Activated CD4-positive, alpha-beta memory T cell treated with anti-CD3 and anti-CD28 coated beads for 36 hours (primary cell): ENCODE measurements around the gene MYLK4. TPM values are rescaled to one million over a fixed set of nuclear protein-coding genes. Genes with fewer than 3 reads are reported as not detected.

Experiments used
- CTCF ChIA-PET: fragments of 350-600 bp; sonication (Branson Sonifier 250); formaldehyde crosslinking; loops from one replicate; lab custom pipeline; 2021; ENCODE audit warnings: antibody characterized with exemption, inconsistent platforms; lab: Charles Lee
- POLR2A ChIA-PET: fragments of 350-600 bp; sonication (Branson Sonifier 250); formaldehyde crosslinking; loops from one replicate; lab custom pipeline; 2021; ENCODE audit warnings: antibody characterized with exemption; lab: Charles Lee
- DNase-seq: peaks from one replicate; pipeline ENCODE4 v3.0.0-alpha.2; 2020
- H3K27ac Mint-ChIP-seq: one replicate; pipeline ENCODE4 v1.8.0; 2021; ENCODE audit warnings: mixed read lengths
- H3K27me3 Mint-ChIP-seq: one replicate; pipeline ENCODE4 v1.8.0; 2021; ENCODE audit warnings: mixed read lengths
- H3K36me3 Mint-ChIP-seq: one replicate; pipeline ENCODE4 v1.8.0; 2021; ENCODE audit warnings: mixed read lengths
- H3K4me1 Mint-ChIP-seq: one replicate; pipeline ENCODE4 v1.8.0; 2021; ENCODE audit warnings: low read depth, mixed read lengths
- H3K4me3 Mint-ChIP-seq: one replicate; pipeline ENCODE4 v1.8.0; 2021; ENCODE audit warnings: mild to moderate bottlenecking, mixed read lengths
- H3K9me3 Mint-ChIP-seq: one replicate; pipeline ENCODE4 v1.8.0; 2021; ENCODE audit warnings: mixed read lengths
- intact Hi-C: fragments of 100-400 bp; cut with micrococcal nuclease; formaldehyde crosslinking; loops from one replicate; pipeline ENCODE4 v1.15.1; 2023
- total RNA-seq, 2 experiments: library from RNA; stranded (reverse); gene quantifications; one replicate each; pipeline ENCODE4 v1.2.3, GENCODE V29; 2021

Gene MYLK4
- total RNA-seq, 2 experiments from 2014 or later, result 0.05 to 0.07 TPM

- H3K4me1 Mint-ChIP-seq, result peaks cover 11% of the 10 kb centered on the region
- H3K27me3 Mint-ChIP-seq, result peaks cover 2% of the 10 kb centered on the region
- H3K36me3 Mint-ChIP-seq, result no peaks in the 10 kb centered on the region
- intact Hi-C loops, result no loop called here
- DNase-seq, result peak; percentile 74
- no peak overlapping the region for H3K4me3 Mint-ChIP-seq
- H3K27ac Mint-ChIP-seq, result no peak overlapping the region
- POLR2A ChIA-PET, result no interaction called here
- H3K9me3 Mint-ChIP-seq, result no peaks in the 10 kb centered on the region
- CTCF ChIA-PET, result interaction anchor here (1.1 to 2.3 kb wide), 4 partner anchors 16 to 1137 kb away, joined by 4 to 25 read pairs (median 8); partner anchors contain the start of genes MYLK4 and WRNIP1
These were observed 17.4 kb downstream of the MYLK4 start for GRCh38 chr6:2733324-2733723.

- ChIA-PET CTCF (interaction anchor here (1.1 to 2.3 kb wide), 4 partner anchors 17 to 1136 kb away, joined by 4 to 25 read pairs (median 8); partner anchors contain the start of genes MYLK4 and WRNIP1), POLR2A (no interaction called here)
- Mint-ChIP-seq H3K9me3 (no peaks in the 10 kb centered on the region), H3K27ac (no peak overlapping the region), H3K27me3 (peaks cover 2% of the 10 kb centered on the region), H3K4me3 (no peak overlapping the region), H3K36me3 (no peaks in the 10 kb centered on the region), H3K4me1 (peaks cover 7% of the 10 kb centered on the region)
- DNase-seq, result no peak
- intact Hi-C loops, result no loop called here
These were observed 18.1 kb downstream of the MYLK4 start for GRCh38 chr6:2732503-2733089.

GRCh38 chr6:2731281-2731909 is 19.3 kb downstream of the MYLK4 start:
- peaks cover 5% of the 10 kb centered on the region for H3K4me1 Mint-ChIP-seq
- ChIA-PET POLR2A (no interaction called here), CTCF (interaction anchor here (2.3 kb wide), 1 partner anchor 18 kb away, joined by 25 read pairs; the partner anchor contains the start of gene MYLK4)
- H3K4me3 Mint-ChIP-seq, result no peak overlapping the region
- no peak overlapping the region for H3K27ac Mint-ChIP-seq
- no peaks in the 10 kb centered on the region for H3K9me3 Mint-ChIP-seq
- DNase-seq, result no peak
- peaks cover 4% of the 10 kb centered on the region for H3K27me3 Mint-ChIP-seq
- intact Hi-C loops, result no loop called here
- no peaks in the 10 kb centered on the region for H3K36me3 Mint-ChIP-seq

GRCh38 chr6:2730353-2731107 is 20.2 kb downstream of the MYLK4 start:
- Mint-ChIP-seq H3K27ac (no peak overlapping the region), H3K36me3 (no peaks in the 10 kb centered on the region), H3K4me3 (no peak overlapping the region), H3K27me3 (peaks cover 4% of the 10 kb centered on the region), H3K4me1 (peaks cover 5% of the 10 kb centered on the region), H3K9me3 (no peaks in the 10 kb centered on the region)
- intact Hi-C loops, result no loop called here
- ChIA-PET POLR2A (no interaction called here), CTCF (no interaction called here)
- DNase-seq, result no peak

- intact Hi-C loops, result no loop called here
- Mint-ChIP-seq H3K4me1 (peaks cover 5% of the 10 kb centered on the region), H3K4me3 (no peak overlapping the region), H3K9me3 (no peaks in the 10 kb centered on the region), H3K27me3 (peaks cover 4% of the 10 kb centered on the region), H3K27ac (no peak overlapping the region), H3K36me3 (no peaks in the 10 kb centered on the region)
- DNase-seq, result no peak
- ChIA-PET CTCF (no interaction called here), POLR2A (no interaction called here)
These were observed 20.8 kb downstream of the MYLK4 start for GRCh38 chr6:2729921-2730320.

DNA sequence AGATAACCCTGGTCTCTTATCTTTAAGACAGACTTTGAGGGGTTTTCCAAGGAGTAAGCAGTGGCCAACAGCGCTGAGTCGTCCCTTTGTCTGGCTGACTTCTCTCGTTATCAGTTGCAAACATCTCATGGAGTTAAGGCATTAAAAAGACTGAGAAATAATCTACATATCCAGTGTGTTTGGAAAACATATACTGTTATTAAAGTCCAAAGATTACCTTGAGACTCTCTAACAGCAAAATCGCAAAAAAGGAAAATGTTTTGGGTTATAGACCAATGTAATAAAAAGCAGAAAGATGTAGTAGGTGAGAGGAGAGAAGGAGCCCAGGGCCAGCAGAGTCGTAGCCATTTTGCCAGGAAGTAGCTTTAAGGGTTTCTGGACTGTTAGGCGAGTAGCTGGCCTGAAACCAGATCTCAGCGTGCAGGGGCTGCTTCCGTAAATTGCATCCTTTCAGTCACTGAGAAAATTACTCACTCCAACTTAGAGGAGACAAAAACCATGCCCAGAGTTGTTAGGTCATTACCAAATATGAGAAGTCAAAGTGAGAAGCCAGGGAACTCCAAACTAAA is 24.6 kb downstream of the MYLK4 start:
- no peak overlapping the region for H3K4me3 Mint-ChIP-seq
- no peaks in the 10 kb centered on the region for H3K4me1 Mint-ChIP-seq
- H3K36me3 Mint-ChIP-seq, result peaks cover 1% of the 10 kb centered on the region
- DNase-seq, result no peak
- ChIA-PET CTCF (interaction anchor here (0.9 kb wide), 1 partner anchor 12 kb away, joined by 3 read pairs; no protein-coding TSS in a partner anchor), POLR2A (no interaction called here)
- intact Hi-C loops, result no loop called here
- H3K27me3 Mint-ChIP-seq, result peaks cover 4% of the 10 kb centered on the region
- H3K9me3 Mint-ChIP-seq, result peaks cover 13% of the 10 kb centered on the region
- H3K27ac Mint-ChIP-seq, result no peak overlapping the region

- ChIA-PET CTCF (interaction anchor here (0.9 kb wide), 1 partner anchor 13 kb away, joined by 3 read pairs; no protein-coding TSS in a partner anchor), POLR2A (no interaction called here)
- no peaks in the 10 kb centered on the region for H3K4me1 Mint-ChIP-seq
- DNase-seq, result no peak
- peaks cover 1% of the 10 kb centered on the region for H3K36me3 Mint-ChIP-seq
- H3K4me3 Mint-ChIP-seq, result no peak overlapping the region
- no peak overlapping the region for H3K27ac Mint-ChIP-seq
- intact Hi-C loops, result no loop called here
- peaks cover 4% of the 10 kb centered on the region for H3K27me3 Mint-ChIP-seq
- peaks cover 13% of the 10 kb centered on the region for H3K9me3 Mint-ChIP-seq
These were observed 25.2 kb downstream of the MYLK4 start for GRCh38 chr6:2725364-2725988.

DNA sequence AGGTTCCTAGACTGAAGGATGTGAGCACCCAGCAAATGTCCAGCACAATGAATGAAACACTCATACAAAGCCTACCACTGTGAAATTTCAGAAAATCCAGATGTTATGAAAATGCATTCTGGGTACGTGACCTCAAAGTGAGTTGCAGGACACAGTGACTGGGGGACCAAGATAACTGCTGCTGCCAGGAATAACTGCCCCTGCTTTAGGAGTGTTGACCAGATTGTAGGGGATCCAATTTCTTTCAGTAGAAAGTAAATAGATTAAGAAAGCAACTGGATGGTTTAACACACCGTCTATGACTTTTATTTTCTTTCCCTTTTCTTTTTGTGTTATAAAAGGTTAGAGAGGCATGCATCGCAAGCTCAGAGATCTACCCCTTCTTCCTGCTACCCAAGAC is 29.5 kb downstream of the MYLK4 start:
- peaks cover 1% of the 10 kb centered on the region for H3K36me3 Mint-ChIP-seq
- no peak for DNase-seq
- H3K9me3 Mint-ChIP-seq, result peaks cover 13% of the 10 kb centered on the region
- ChIA-PET POLR2A (no interaction called here), CTCF (no interaction called here)
- intact Hi-C loops, result no loop called here
- H3K27ac Mint-ChIP-seq, result no peak overlapping the region
- no peak overlapping the region for H3K4me3 Mint-ChIP-seq
- no peaks in the 10 kb centered on the region for H3K4me1 Mint-ChIP-seq
- no peaks in the 10 kb centered on the region for H3K27me3 Mint-ChIP-seq

DNA sequence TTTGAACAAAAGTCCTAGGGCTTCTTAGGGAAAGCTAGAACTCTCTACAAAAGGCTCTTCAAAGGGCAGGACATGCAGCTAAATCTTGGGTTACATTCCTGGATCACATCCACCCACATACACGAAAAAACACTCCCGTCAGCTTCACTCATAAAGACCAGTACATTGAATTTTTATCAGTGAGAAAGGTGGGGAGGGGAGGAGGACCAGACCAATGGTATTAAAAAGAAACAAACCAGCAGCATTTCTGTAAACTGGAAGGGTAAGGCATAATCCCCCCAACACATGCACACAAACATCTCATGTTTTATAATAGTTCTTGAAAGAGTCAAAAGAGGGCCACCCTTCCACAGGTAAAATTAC is 31.6 kb downstream of the MYLK4 start:
- Mint-ChIP-seq H3K27ac (no peak overlapping the region), H3K4me1 (no peaks in the 10 kb centered on the region), H3K36me3 (peaks cover 1% of the 10 kb centered on the region), H3K4me3 (no peak overlapping the region), H3K9me3 (peaks cover 13% of the 10 kb centered on the region), H3K27me3 (no peaks in the 10 kb centered on the region)
- ChIA-PET POLR2A (no interaction called here), CTCF (interaction anchor here (0.6 kb wide), 1 partner anchor 1124 kb away, joined by 3 read pairs; no protein-coding TSS in a partner anchor)
- DNase-seq, result no peak
- intact Hi-C loops, result no loop called here

- ChIA-PET POLR2A (no interaction called here), CTCF (interaction anchor here (0.6 kb wide), 2 partner anchors 25 to 1124 kb away, joined by 3 read pairs; no protein-coding TSS in a partner anchor)
- Mint-ChIP-seq H3K4me1 (no peaks in the 10 kb centered on the region), H3K27ac (no peak overlapping the region), H3K36me3 (peaks cover 1% of the 10 kb centered on the region), H3K27me3 (no peaks in the 10 kb centered on the region), H3K9me3 (peaks cover 13% of the 10 kb centered on the region), H3K4me3 (no peak overlapping the region)
- intact Hi-C loops, result no loop called here
- DNase-seq, result no peak
These were observed 32.2 kb downstream of the MYLK4 start for GRCh38 chr6:2718334-2719092.
